Fibroblast of lung (primary cell): Measurements from ENCODE around the gene PUSL1. TPM values are rescaled to one million over a fixed set of nuclear protein-coding genes. Genes with fewer than 3 reads are reported as not detected.

Experiments
- DNase-seq, 2 donors: peaks; one replicate each; pipeline versions ENCODE4 v3.0.0 to v3.0.0-alpha.2; 2010; ENCODE audit warnings: low read depth in 2 of 2
- H2AFZ ChIP-seq: 2 replicates; pipeline ENCODE4 v1.5.1; 2012; ENCODE audit warnings: low read length, control low read depth, inconsistent platforms
- H3K27ac ChIP-seq: 2 replicates; pipeline ENCODE4 v1.5.1; 2011; ENCODE audit warnings: low read length, control low read depth; ENCODE audit not compliant: insufficient read depth
- H3K27me3 ChIP-seq: 2 replicates; pipeline ENCODE4 v1.5.1; 2011; ENCODE audit warnings: mild to moderate bottlenecking, low read length; ENCODE audit not compliant: control insufficient read depth, insufficient read depth
- H3K36me3 ChIP-seq: 2 replicates; pipeline ENCODE4 v1.5.1; 2011; ENCODE audit warnings: low read length; ENCODE audit not compliant: control insufficient read depth, insufficient read depth
- H3K4me1 ChIP-seq: 2 replicates; pipeline ENCODE4 v1.5.1; 2011; ENCODE audit warnings: low read length; ENCODE audit not compliant: control insufficient read depth, insufficient read depth; ENCODE audit errors: extremely low read depth
- H3K4me2 ChIP-seq: 2 replicates; pipeline ENCODE4 v1.5.1; 2011; ENCODE audit warnings: low read length, control low read depth; ENCODE audit not compliant: insufficient read depth; ENCODE audit errors: extremely low read depth
- H3K4me3 ChIP-seq, 4 experiments: fragments of 200-600 bp in 1 of 4; sonication (generic) in 1 of 4; replicated peaks in 1 of 4; 2 replicates each; pipeline ENCODE4 v1.5.1; 2011 to 2016; ENCODE audit warnings: low read length in 4 of 4, low read depth in 3 of 4, mild to moderate bottlenecking in 3 of 4, control low read depth in 2 of 4, inconsistent platforms in 1 of 4, mixed read lengths in 1 of 4; ENCODE audit not compliant: insufficient read depth in 1 of 4; ENCODE audit errors: control extremely low read depth in 1 of 4
- H3K79me2 ChIP-seq: 2 replicates; pipeline ENCODE4 v1.5.1; 2012; ENCODE audit warnings: mild to moderate bottlenecking, low read length, inconsistent platforms; ENCODE audit not compliant: control insufficient read depth, insufficient read depth
- H3K9ac ChIP-seq: 2 replicates; pipeline ENCODE4 v1.5.1; 2011; ENCODE audit warnings: mild to moderate bottlenecking, low read length, control low read depth; ENCODE audit not compliant: insufficient read depth
- H3K9me3 ChIP-seq: 2 replicates; pipeline ENCODE4 v1.5.1; 2012; ENCODE audit warnings: low read depth, low read length; ENCODE audit not compliant: control insufficient read depth, insufficient read depth
- H4K20me1 ChIP-seq: 2 replicates; pipeline ENCODE4 v1.5.1; 2011; ENCODE audit warnings: low read length; ENCODE audit not compliant: control insufficient read depth, insufficient read depth; ENCODE audit errors: extremely low read depth
- EZH2 ChIP-seq: IDR thresholded peaks from 2 replicates; pipeline ENCODE4 v1.5.1; 2012; ENCODE audit warnings: low read length, control low read depth, mild to moderate bottlenecking; ENCODE audit errors: missing control alignments
- polyA plus RNA-seq, 2 donors: library from polyadenylated mRNA; depleted of rRNA in 1 of 2; stranded (reverse) in 1 of 2; unstranded in 1 of 2; fragments of >200 nt; gene quantifications; 2 replicates each; pipeline ENCODE4 v1.2.1, GENCODE V29; 2011 to 2012; ENCODE audit warnings: missing spikeins in 1 of 2
- total RNA-seq: library from RNA; depleted of rRNA; stranded (reverse); fragments of >200 nt; gene quantifications from 2 replicates; pipeline ENCODE4 v1.2.1, GENCODE V29; 2014
- TF ChIP-seq, protein P1 (sequence below), 2 donors: IDR thresholded peaks in 1 of 2; conservative IDR thresholded peaks in 1 of 2; 1 replicate in 1 of 2; 2 replicates in 1 of 2; pipeline ENCODE4 v1.5.1; 2011 to 2012; ENCODE audit warnings: low read length in 2 of 2, control low read depth in 1 of 2, inconsistent platforms in 1 of 2, low read depth in 1 of 2, mild to moderate bottlenecking in 1 of 2

PUSL1 gene
- total and polyA plus RNA-seq, 2 donors (not counting 1 experiment from before 2014, with no cell fraction given): 7.1 to 12.7 TPM

DNA sequence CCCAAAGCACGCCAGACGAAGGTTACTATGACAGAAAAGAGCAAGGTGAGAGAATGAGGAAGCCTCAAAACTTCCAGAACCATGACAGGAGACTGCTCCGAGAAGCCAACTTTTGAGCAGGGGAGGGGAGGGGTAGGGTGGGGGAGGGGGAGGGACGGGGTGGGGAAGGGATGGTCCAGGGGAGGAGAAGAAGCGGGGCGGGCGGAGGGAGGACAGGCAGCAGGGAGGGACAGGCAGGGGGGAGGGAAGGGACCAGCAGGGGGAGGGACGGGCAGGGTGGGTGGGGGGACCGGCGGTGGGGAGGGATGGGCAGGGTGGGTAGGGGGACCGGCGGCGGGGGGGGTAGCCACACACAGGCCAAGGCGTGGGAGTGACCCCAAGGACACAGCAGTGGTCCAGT is 14.0 kb downstream of the PUSL1 start:
- TF ChIP-seq, protein P1, sequence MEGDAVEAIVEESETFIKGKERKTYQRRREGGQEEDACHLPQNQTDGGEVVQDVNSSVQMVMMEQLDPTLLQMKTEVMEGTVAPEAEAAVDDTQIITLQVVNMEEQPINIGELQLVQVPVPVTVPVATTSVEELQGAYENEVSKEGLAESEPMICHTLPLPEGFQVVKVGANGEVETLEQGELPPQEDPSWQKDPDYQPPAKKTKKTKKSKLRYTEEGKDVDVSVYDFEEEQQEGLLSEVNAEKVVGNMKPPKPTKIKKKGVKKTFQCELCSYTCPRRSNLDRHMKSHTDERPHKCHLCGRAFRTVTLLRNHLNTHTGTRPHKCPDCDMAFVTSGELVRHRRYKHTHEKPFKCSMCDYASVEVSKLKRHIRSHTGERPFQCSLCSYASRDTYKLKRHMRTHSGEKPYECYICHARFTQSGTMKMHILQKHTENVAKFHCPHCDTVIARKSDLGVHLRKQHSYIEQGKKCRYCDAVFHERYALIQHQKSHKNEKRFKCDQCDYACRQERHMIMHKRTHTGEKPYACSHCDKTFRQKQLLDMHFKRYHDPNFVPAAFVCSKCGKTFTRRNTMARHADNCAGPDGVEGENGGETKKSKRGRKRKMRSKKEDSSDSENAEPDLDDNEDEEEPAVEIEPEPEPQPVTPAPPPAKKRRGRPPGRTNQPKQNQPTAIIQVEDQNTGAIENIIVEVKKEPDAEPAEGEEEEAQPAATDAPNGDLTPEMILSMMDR (conservative IDR thresholded peaks at IDR 0.05 in 1 of 2, IDR thresholded peaks at IDR 0.05 in 1 of 2; ENCODE audit: low read depth in 1 of 2, low read length in 2 of 2): no peak
- no peak for TF ChIP-seq EZH2
- H3K79me2 ChIP-seq: peaks cover 67% of the 10 kb centered on the region
- no peaks in the 10 kb centered on the region for H3K9me3 ChIP-seq
- H3K9ac ChIP-seq: no peak overlapping the region
- DNase-seq: no peak
- no peak overlapping the region for H3K27ac ChIP-seq
- H3K36me3 ChIP-seq: peaks cover 15% of the 10 kb centered on the region
- no peaks in the 10 kb centered on the region for H4K20me1 ChIP-seq
- no peaks in the 10 kb centered on the region for H3K27me3 ChIP-seq
- no peak overlapping the region for H2AFZ ChIP-seq
- no peak overlapping the region for H3K4me3 ChIP-seq
- H3K4me2 ChIP-seq: no peak overlapping the region
- peaks cover 29% of the 10 kb centered on the region for H3K4me1 ChIP-seq

GRCh38 chr1:1322952-1323351 is 14.6 kb downstream of the PUSL1 start:
- no peak overlapping the region for H2AFZ ChIP-seq
- peak overlapping the region in 1 of 4 experiments; percentile 32 for H3K4me3 ChIP-seq

DNA sequence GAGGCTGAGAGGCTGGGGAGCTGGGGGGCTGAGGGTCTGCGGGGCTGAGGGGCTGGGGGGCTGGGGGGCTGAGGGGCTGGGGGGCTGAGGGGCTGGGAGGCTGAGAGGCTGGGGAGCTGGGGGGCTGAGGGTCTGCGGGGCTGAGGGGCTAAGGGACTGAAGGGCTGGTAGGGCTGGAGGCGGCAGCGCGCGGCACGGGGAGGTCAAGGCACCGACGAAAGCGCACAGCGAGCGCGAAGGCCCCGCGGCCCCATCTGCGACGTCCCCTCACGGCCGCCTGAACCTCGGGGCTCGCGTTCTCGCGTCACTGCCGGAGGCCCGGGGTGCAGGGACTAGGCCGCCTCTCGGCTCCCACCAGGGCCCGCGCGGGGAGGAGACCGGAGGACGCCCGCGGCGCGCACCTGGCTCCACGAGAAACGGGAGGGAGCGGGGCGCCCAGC is 15.7 kb downstream of the PUSL1 start:
- Histone ChIP-seq H3K36me3 (peaks cover 15% of the 10 kb centered on the region), H3K4me2 (peak overlapping the region; percentile 35), H3K27me3 (no peaks in the 10 kb centered on the region), H3K9ac (peak overlapping the region; percentile 96), H2AFZ (no peak overlapping the region), H3K4me1 (peaks cover 19% of the 10 kb centered on the region), H3K27ac (peak overlapping the region; percentile 92), H4K20me1 (no peaks in the 10 kb centered on the region), H3K9me3 (no peaks in the 10 kb centered on the region), H3K4me3 (peak overlapping the region; percentile 53 to 85 (median 84)), H3K79me2 (peaks cover 61% of the 10 kb centered on the region)
- no peak for DNase-seq
- no peak for TF ChIP-seq EZH2
- TF ChIP-seq, protein P1 (conservative IDR thresholded peaks at IDR 0.05 in 1 of 2, IDR thresholded peaks at IDR 0.05 in 1 of 2; ENCODE audit: low read depth in 1 of 2, low read length in 2 of 2): no peak

More at GRCh38 chr1:1322952-1323351, 14.6 kb downstream of the PUSL1 start:
- DNase-seq: no peak
- Histone ChIP-seq H3K9me3 (no peaks in the 10 kb centered on the region), H4K20me1 (no peaks in the 10 kb centered on the region), H3K9ac (no peak overlapping the region), H3K36me3 (peaks cover 17% of the 10 kb centered on the region), H3K27me3 (no peaks in the 10 kb centered on the region), H3K79me2 (peaks cover 64% of the 10 kb centered on the region), H3K27ac (no peak overlapping the region), H3K4me1 (peaks cover 26% of the 10 kb centered on the region), H3K4me2 (peak overlapping the region; percentile 59)
- TF ChIP-seq, protein P1 (conservative IDR thresholded peaks at IDR 0.05 in 1 of 2, IDR thresholded peaks at IDR 0.05 in 1 of 2; ENCODE audit: low read depth in 1 of 2, low read length in 2 of 2): no peak
- no peak for TF ChIP-seq EZH2
